H9 (cell line): Measurements from ENCODE around the gene MCM3. TPM values are rescaled to one million over a fixed set of nuclear protein-coding genes. Genes with fewer than 3 reads are reported as not detected.

ENCODE experiments used
- DNase-seq: peaks from one replicate; pipeline ENCODE4 v3.0.0-alpha.2; 2017
- H2AFZ ChIP-seq: one replicate; pipeline ENCODE4 v1.6.1; 2013; ENCODE audit warnings: mild to moderate bottlenecking, low read length, control low read depth, moderate library complexity
- H2AK5ac ChIP-seq: 2 replicates; pipeline ENCODE4 v1.6.1; 2013; ENCODE audit warnings: low read length, control low read depth, mixed read lengths; ENCODE audit not compliant: insufficient read length
- H2BK120ac ChIP-seq: one replicate; pipeline ENCODE4 v1.6.1; 2013; ENCODE audit warnings: low read depth, mild to moderate bottlenecking, low read length, control low read depth, inconsistent platforms; ENCODE audit not compliant: poor library complexity, severe bottlenecking
- H2BK12ac ChIP-seq: 2 replicates; pipeline ENCODE4 v1.6.1; 2013; ENCODE audit warnings: low read length, control low read depth, mixed read lengths, low read depth; ENCODE audit not compliant: insufficient read length
- H2BK15ac ChIP-seq: 2 replicates; pipeline ENCODE4 v1.6.1; 2013; ENCODE audit warnings: low read depth, low read length, control low read depth
- H2BK20ac ChIP-seq: one replicate; pipeline ENCODE4 v1.6.1; 2013; ENCODE audit warnings: low read depth, mild to moderate bottlenecking, low read length, control low read depth, inconsistent platforms; ENCODE audit not compliant: poor library complexity, severe bottlenecking
- H2BK5ac ChIP-seq: 2 replicates; pipeline ENCODE4 v1.6.1; 2013; ENCODE audit warnings: low read length, control low read depth, mixed read lengths; ENCODE audit not compliant: insufficient read length
- H3K14ac ChIP-seq: 2 replicates; pipeline ENCODE4 v1.6.1; 2013; ENCODE audit warnings: low read length, control low read depth; ENCODE audit not compliant: insufficient read depth
- H3K18ac ChIP-seq: 2 replicates; pipeline ENCODE4 v1.6.1; 2013; ENCODE audit warnings: low read depth, mild to moderate bottlenecking, mixed read lengths, low read length, control low read depth; ENCODE audit not compliant: insufficient read length
- H3K23ac ChIP-seq: 2 replicates; pipeline ENCODE4 v1.6.1; 2013; ENCODE audit warnings: low read length, control low read depth, mixed read lengths, low read depth; ENCODE audit not compliant: insufficient read length
- H3K23me2 ChIP-seq: 2 replicates; pipeline ENCODE4 v1.6.1; 2013; ENCODE audit warnings: low read depth, mild to moderate bottlenecking, mixed read lengths, low read length, control low read depth; ENCODE audit not compliant: insufficient read length, poor library complexity, severe bottlenecking
- H3K27ac ChIP-seq: 2 replicates; pipeline ENCODE4 v1.5.1; 2013; ENCODE audit warnings: low read length, control low read depth, mixed read lengths, low read depth; ENCODE audit not compliant: insufficient read length
- H3K27me3 ChIP-seq: 2 replicates; pipeline ENCODE4 v1.6.1; 2013; ENCODE audit warnings: low read length, control low read depth, inconsistent platforms; ENCODE audit not compliant: insufficient read depth
- H3K4ac ChIP-seq: 2 replicates; pipeline ENCODE4 v1.6.1; 2013; ENCODE audit warnings: low read depth, mild to moderate bottlenecking, control low read depth, inconsistent platforms, low read length, moderate library complexity
- H3K4me1 ChIP-seq: 2 replicates; pipeline ENCODE4 v1.6.1; 2013; ENCODE audit warnings: low read length, control low read depth, inconsistent platforms; ENCODE audit not compliant: insufficient read depth
- H3K4me2 ChIP-seq: 2 replicates; pipeline ENCODE4 v1.6.1; 2013; ENCODE audit warnings: low read length, control low read depth, mixed read lengths; ENCODE audit not compliant: insufficient read length, insufficient read depth
- H3K56ac ChIP-seq: 2 replicates; pipeline ENCODE4 v1.6.1; 2013; ENCODE audit warnings: low read depth, mild to moderate bottlenecking, mixed read lengths, low read length, control low read depth; ENCODE audit not compliant: insufficient read length
- H3K79me1 ChIP-seq: 2 replicates; pipeline ENCODE4 v1.6.1; 2013; ENCODE audit warnings: low read depth, mild to moderate bottlenecking, moderate library complexity, low read length, control low read depth, inconsistent platforms; ENCODE audit not compliant: insufficient read depth, poor library complexity, severe bottlenecking
- H3K79me2 ChIP-seq: 2 replicates; pipeline ENCODE4 v1.6.1; 2013; ENCODE audit warnings: low read length, control low read depth, inconsistent platforms; ENCODE audit not compliant: insufficient read depth
- H3K9ac ChIP-seq: 2 replicates; pipeline ENCODE4 v1.6.1; 2013; ENCODE audit warnings: low read length, control low read depth, mixed read lengths; ENCODE audit not compliant: insufficient read length; ENCODE audit errors: extremely low read depth
- H3K9me3 ChIP-seq: one replicate; pipeline ENCODE4 v1.6.1; 2013; ENCODE audit warnings: low read depth, low read length, inconsistent platforms; ENCODE audit not compliant: control insufficient read depth
- H3T11ph ChIP-seq: one replicate; pipeline ENCODE4 v1.6.1; 2013; ENCODE audit warnings: mild to moderate bottlenecking, low read length, control low read depth, inconsistent platforms
- H4K20me1 ChIP-seq: one replicate; pipeline ENCODE4 v1.6.1; 2013; ENCODE audit not compliant: control insufficient read depth, insufficient read length, insufficient read depth
- H4K5ac ChIP-seq: 2 replicates; pipeline ENCODE4 v1.6.1; 2013; ENCODE audit warnings: low read depth, mild to moderate bottlenecking, mixed read lengths, low read length, control low read depth; ENCODE audit not compliant: insufficient read length
- H4K8ac ChIP-seq: replicated peaks from 2 replicates; pipeline ENCODE4 v1.6.1; 2013; ENCODE audit warnings: low read length, control low read depth, mixed read lengths, low read depth; ENCODE audit not compliant: insufficient read length
- H4K91ac ChIP-seq: 2 replicates; pipeline ENCODE4 v1.6.1; 2013; ENCODE audit warnings: low read depth, mild to moderate bottlenecking, moderate library complexity, mixed read lengths, low read length, control low read depth; ENCODE audit not compliant: insufficient read length
- H3K27ac Mint-ChIP-seq, 3 experiments: 2 replicates in 2 of 3; 3 replicates in 1 of 3; pipeline ENCODE4 v1.8.0; 2020 to 2021; ENCODE audit warnings: mixed read lengths in 3 of 3, mild to moderate bottlenecking in 1 of 3, moderate library complexity in 1 of 3
- H3K27me3 Mint-ChIP-seq: 2 replicates; pipeline ENCODE4 v1.8.0; 2021; ENCODE audit warnings: low read depth, mild to moderate bottlenecking, moderate library complexity, mixed read lengths
- H3K36me3 Mint-ChIP-seq, 3 experiments: 2 replicates in 2 of 3; 3 replicates in 1 of 3; pipeline ENCODE4 v1.8.0; 2020 to 2021; ENCODE audit warnings: low read depth in 3 of 3, mixed read lengths in 3 of 3; ENCODE audit not compliant: insufficient read depth in 1 of 3
- H3K4me1 Mint-ChIP-seq, 2 experiments: 2 replicates each; pipeline ENCODE4 v1.8.0; 2020; ENCODE audit warnings: mixed read lengths in 2 of 2
- H3K4me3 Mint-ChIP-seq, 2 experiments: 2 replicates in 1 of 2; 3 replicates in 1 of 2; pipeline ENCODE4 v1.8.0; 2020 to 2021; ENCODE audit warnings: mild to moderate bottlenecking in 2 of 2, mixed read lengths in 2 of 2, moderate library complexity in 1 of 2
- H3K9me3 Mint-ChIP-seq, 2 experiments: 2 replicates in 1 of 2; 3 replicates in 1 of 2; pipeline ENCODE4 v1.8.0; 2020; ENCODE audit warnings: mild to moderate bottlenecking in 2 of 2, mixed read lengths in 2 of 2, moderate library complexity in 1 of 2
- CTCF ChIP-seq: fragments of 200-600 bp; sonication (generic); conservative IDR thresholded peaks from 3 replicates; pipeline ENCODE4 v1.8.0; 2021; ENCODE audit warnings: antibody characterized with exemption, mild to moderate bottlenecking
- WGBS: extraction: QIAGEN DNeasy Blood & Tissue Kit; methylation state at CpG from one replicate; pipeline ENCODE4 v1.1.7; 2013; ENCODE audit warnings: missing lambda C conversion rate, low lambda C conversion rate, mixed read lengths; ENCODE audit not compliant: insufficient read length; ENCODE audit errors: extremely low coverage; 5-methylcytosine and 5-hydroxymethylcytosine counted together
- total RNA-seq: library from RNA; stranded (reverse); gene quantifications from 2 replicates; pipeline ENCODE4 v1.2.1, GENCODE V29; 2021

Gene MCM3
- total RNA-seq, 1 experiment from 2014 or later: 252 TPM

- Histone ChIP-seq H3K27me3 (no peaks in the 10 kb centered on the region), H3K79me1 (no peaks in the 10 kb centered on the region), H3K79me2 (no peaks in the 10 kb centered on the region), H3K4me2 (no peak overlapping the region), H4K20me1 (no peaks in the 10 kb centered on the region), H4K8ac (no peak overlapping the region), H3K23me2 (no peaks in the 10 kb centered on the region), H2AFZ (no peak overlapping the region), H3K14ac (no peak overlapping the region), H3K9me3 (no peaks in the 10 kb centered on the region), H3K18ac (no peak overlapping the region), H3K23ac (no peak overlapping the region), H3K27ac (no peak overlapping the region), H2BK15ac (no peak overlapping the region), H3K56ac (no peak overlapping the region), H2BK20ac (no peak overlapping the region), H4K5ac (no peak overlapping the region), H2BK5ac (no peak overlapping the region), H2BK120ac (no peak overlapping the region), H3K9ac (no peak overlapping the region), H2BK12ac (no peak overlapping the region), H2AK5ac (no peak overlapping the region), H3K4me1 (no peaks in the 10 kb centered on the region), H3T11ph (no peak overlapping the region), H4K91ac (no peak overlapping the region), H3K4ac (no peak overlapping the region)
- Mint-ChIP-seq H3K4me1 (peaks cover 6 to 11% of the 10 kb centered on the region in 2 experiments), H3K4me3 (no peak overlapping the region), H3K9me3 (peaks cover 2 to 3% of the 10 kb centered on the region in 2 experiments; a peak in 3 of 5 replicates), H3K27me3 (peaks cover 6% of the 10 kb centered on the region; the same call in 1 of the 2 replicates), H3K36me3 (no peaks in the 10 kb centered on the region), H3K27ac (no peak overlapping the region; a peak in 1 of 7 replicates)
- no peak for TF ChIP-seq CTCF
- no peak for DNase-seq
- WGBS: no CpG with 5 or more reads among the region's 1 CpG
Observed at GRCh38 chr6:52303178-52303577, 18.6 kb upstream of the MCM3 start.
